Panc1 (cell line): ENCODE measurements around the gene PSENEN. TPM values are rescaled to one million over a fixed set of nuclear protein-coding genes. Genes with fewer than 3 reads are reported as not detected.

ENCODE experiments used
- ATAC-seq: fragments of 200-7000 bp; cut with Tn5 transposase; 2 replicates; pipeline ENCODE4 v1.9.1; 2020; ENCODE audit warnings: mild to moderate bottlenecking, moderate library complexity
- BruUV-seq: library from RNA; stranded (reverse); fragments of 400-500 nt; replicated peaks from 2 replicates; lab custom pipeline; 2021; lab: Mats Ljungman, UMichigan
- CTCF ChIA-PET: fragments of 300-600 bp; sonication (Branson Sonifier 250); formaldehyde crosslinking; loops from one replicate; lab custom pipeline; 2022; ENCODE audit warnings: antibody characterized with exemption; lab: Charles Lee
- POLR2A ChIA-PET: fragments of 300-600 bp; sonication (Branson Sonifier 250); formaldehyde crosslinking; loops from one replicate; lab custom pipeline; 2022; ENCODE audit warnings: antibody characterized with exemption; lab: Charles Lee
- DNase-seq: peaks from one replicate; pipeline ENCODE4 v3.0.0-alpha.2; 2010; ENCODE audit warnings: low read depth, low spot score
- H3K27ac ChIP-seq: 2 replicates; pipeline ENCODE4 v1.5.1; 2011; ENCODE audit warnings: mild to moderate bottlenecking, low read length, inconsistent platforms
- H3K27me3 ChIP-seq: fragments of 200-500 bp; sonication (Bioruptor generic); 2 replicates; pipeline ENCODE4 v1.6.0; 2014; ENCODE audit warnings: low read length, inconsistent platforms; ENCODE audit not compliant: control insufficient read depth, insufficient read depth
- H3K36me3 ChIP-seq: fragments of 200-500 bp; sonication (Bioruptor generic); 2 replicates; pipeline ENCODE4 v1.5.1; 2014; ENCODE audit warnings: inconsistent platforms, mild to moderate bottlenecking, low read length, moderate library complexity; ENCODE audit not compliant: control insufficient read depth, insufficient read depth
- H3K4me1 ChIP-seq: 2 replicates; pipeline ENCODE4 v1.5.1; 2011; ENCODE audit warnings: inconsistent platforms, mild to moderate bottlenecking, low read length, moderate library complexity; ENCODE audit not compliant: control insufficient read depth, insufficient read depth
- H3K4me3 ChIP-seq, 2 experiments: 2 replicates each; pipeline ENCODE4 v1.5.1; 2011 to 2012; ENCODE audit warnings: low read depth in 2 of 2, low read length in 2 of 2, mild to moderate bottlenecking in 2 of 2, inconsistent platforms in 1 of 2, moderate library complexity in 1 of 2
- H3K9me3 ChIP-seq: fragments of 200-500 bp; sonication (Bioruptor generic); 2 replicates; pipeline ENCODE4 v1.5.1; 2014; ENCODE audit warnings: low read depth, mild to moderate bottlenecking, inconsistent platforms, low read length, moderate library complexity; ENCODE audit not compliant: control insufficient read depth, insufficient read depth
- POLR2AphosphoS5 ChIP-seq: IDR thresholded peaks from 2 replicates; pipeline ENCODE4 v1.6.1; 2012; ENCODE audit warnings: mild to moderate bottlenecking, low read depth, low read length, moderate library complexity
- SIN3A ChIP-seq: IDR thresholded peaks from 2 replicates; pipeline ENCODE4 v1.6.1; 2012; ENCODE audit warnings: low read depth, mild to moderate bottlenecking, low read length, moderate library complexity, borderline replicate concordance; ENCODE audit not compliant: insufficient read depth
- TCF7L2 ChIP-seq: IDR thresholded peaks from 2 replicates; pipeline ENCODE4 v1.6.1; 2011; ENCODE audit warnings: mild to moderate bottlenecking, low read depth, low read length, inconsistent platforms
- in situ Hi-C: cut with HindIII; loops from 2 replicates; pipeline ENCODE4 v1.10.0; 2016; ENCODE audit warnings: low sequenced_read_pairs, low pct_unique_long_range_greater_than_20kb
- intact Hi-C: fragments of 100-400 bp; cut with micrococcal nuclease; formaldehyde crosslinking; loops from one replicate; pipeline ENCODE4 v1.10.0; 2022; ENCODE audit not compliant: unreplicated experiment
- total RNA-seq: library from RNA; stranded (reverse); gene quantifications from one replicate; pipeline ENCODE4 v1.2.1, GENCODE V29; 2021; ENCODE audit not compliant: unreplicated experiment
- TF ChIP-seq, protein P1 (sequence below): fragments of 450-650 bp; IDR thresholded peaks from 2 replicates; pipeline ENCODE4 v1.5.1; 2017; ENCODE audit warnings: mild to moderate bottlenecking
- TF ChIP-seq, protein P2 (sequence below), 2 experiments: IDR thresholded peaks; 2 replicates each; pipeline ENCODE4 v1.6.1; 2011 to 2012; ENCODE audit warnings: low read depth in 2 of 2, control low read depth in 1 of 2, low read length in 1 of 2, mild to moderate bottlenecking in 1 of 2, moderate library complexity in 1 of 2; ENCODE audit not compliant: insufficient read depth in 1 of 2

Gene PSENEN
- total RNA-seq, 1 experiment from 2014 or later: 169 TPM

DNA sequence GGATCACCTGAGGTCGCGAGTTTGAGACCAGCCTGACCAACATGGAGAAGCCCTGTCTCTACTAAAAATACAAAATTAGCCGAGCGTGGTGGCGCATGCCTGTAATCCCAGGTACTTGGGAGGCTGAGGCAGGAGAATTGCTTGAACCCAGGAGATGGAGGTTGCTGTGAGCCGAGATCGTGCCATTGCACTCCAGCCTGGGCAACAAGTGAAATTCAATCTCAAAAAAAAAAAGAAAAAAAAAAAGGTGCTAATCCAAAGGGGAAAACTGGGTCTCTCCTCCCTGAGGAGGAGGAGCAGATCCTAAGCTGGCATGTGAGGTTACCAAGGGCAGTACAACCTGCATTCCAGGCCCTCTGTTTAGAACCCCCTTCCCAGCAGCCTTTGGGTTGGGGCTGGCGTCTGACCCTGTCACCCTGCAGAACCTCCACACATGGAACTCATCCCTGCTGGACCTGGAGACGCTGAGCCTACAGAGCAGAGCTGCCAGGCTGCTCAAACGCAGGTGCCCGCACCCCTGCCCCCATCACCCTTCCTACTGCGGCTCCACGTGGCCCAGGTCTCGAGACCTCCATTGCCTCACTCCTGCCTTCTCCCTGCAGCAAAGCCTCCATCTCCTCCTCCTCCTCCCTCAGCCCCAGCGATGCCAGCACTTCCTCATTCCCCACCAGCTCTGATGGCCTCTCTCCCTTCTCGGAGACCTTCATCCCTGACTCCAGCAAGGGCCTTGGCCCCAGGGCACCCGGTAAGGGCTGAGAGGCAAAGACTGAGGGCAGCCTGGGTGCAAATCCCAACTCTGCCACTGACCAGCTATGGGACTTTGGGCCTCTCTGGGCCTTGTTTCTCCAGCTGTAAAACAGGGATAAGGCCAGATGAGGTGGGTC is 19.2 kb downstream of the PSENEN start:
- TF ChIP-seq, protein P1, sequence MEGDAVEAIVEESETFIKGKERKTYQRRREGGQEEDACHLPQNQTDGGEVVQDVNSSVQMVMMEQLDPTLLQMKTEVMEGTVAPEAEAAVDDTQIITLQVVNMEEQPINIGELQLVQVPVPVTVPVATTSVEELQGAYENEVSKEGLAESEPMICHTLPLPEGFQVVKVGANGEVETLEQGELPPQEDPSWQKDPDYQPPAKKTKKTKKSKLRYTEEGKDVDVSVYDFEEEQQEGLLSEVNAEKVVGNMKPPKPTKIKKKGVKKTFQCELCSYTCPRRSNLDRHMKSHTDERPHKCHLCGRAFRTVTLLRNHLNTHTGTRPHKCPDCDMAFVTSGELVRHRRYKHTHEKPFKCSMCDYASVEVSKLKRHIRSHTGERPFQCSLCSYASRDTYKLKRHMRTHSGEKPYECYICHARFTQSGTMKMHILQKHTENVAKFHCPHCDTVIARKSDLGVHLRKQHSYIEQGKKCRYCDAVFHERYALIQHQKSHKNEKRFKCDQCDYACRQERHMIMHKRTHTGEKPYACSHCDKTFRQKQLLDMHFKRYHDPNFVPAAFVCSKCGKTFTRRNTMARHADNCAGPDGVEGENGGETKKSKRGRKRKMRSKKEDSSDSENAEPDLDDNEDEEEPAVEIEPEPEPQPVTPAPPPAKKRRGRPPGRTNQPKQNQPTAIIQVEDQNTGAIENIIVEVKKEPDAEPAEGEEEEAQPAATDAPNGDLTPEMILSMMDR: no peak
- TF ChIP-seq POLR2AphosphoS5 (no peak), SIN3A (no peak), TCF7L2 (no peak)
- TF ChIP-seq, protein P2, sequence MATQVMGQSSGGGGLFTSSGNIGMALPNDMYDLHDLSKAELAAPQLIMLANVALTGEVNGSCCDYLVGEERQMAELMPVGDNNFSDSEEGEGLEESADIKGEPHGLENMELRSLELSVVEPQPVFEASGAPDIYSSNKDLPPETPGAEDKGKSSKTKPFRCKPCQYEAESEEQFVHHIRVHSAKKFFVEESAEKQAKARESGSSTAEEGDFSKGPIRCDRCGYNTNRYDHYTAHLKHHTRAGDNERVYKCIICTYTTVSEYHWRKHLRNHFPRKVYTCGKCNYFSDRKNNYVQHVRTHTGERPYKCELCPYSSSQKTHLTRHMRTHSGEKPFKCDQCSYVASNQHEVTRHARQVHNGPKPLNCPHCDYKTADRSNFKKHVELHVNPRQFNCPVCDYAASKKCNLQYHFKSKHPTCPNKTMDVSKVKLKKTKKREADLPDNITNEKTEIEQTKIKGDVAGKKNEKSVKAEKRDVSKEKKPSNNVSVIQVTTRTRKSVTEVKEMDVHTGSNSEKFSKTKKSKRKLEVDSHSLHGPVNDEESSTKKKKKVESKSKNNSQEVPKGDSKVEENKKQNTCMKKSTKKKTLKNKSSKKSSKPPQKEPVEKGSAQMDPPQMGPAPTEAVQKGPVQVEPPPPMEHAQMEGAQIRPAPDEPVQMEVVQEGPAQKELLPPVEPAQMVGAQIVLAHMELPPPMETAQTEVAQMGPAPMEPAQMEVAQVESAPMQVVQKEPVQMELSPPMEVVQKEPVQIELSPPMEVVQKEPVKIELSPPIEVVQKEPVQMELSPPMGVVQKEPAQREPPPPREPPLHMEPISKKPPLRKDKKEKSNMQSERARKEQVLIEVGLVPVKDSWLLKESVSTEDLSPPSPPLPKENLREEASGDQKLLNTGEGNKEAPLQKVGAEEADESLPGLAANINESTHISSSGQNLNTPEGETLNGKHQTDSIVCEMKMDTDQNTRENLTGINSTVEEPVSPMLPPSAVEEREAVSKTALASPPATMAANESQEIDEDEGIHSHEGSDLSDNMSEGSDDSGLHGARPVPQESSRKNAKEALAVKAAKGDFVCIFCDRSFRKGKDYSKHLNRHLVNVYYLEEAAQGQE (IDR thresholded peaks at IDR 0.05; ENCODE audit: insufficient read depth in 1 of 2, low read depth in 2 of 2, low read length in 1 of 2): no peak
- no peak overlapping the region for H3K4me3 ChIP-seq
- ATAC-seq (no peak), DNase-seq (no peak)
- ChIA-PET CTCF (no interaction called here), POLR2A (no interaction called here)
- TSS peak; percentile 64 for BruUV-seq
- no peaks in the 10 kb centered on the region for H3K36me3 ChIP-seq
- intact Hi-C loops (no loop called here), in situ Hi-C loops (no loop called here)
- H3K9me3 ChIP-seq: no peaks in the 10 kb centered on the region
- H3K27me3 ChIP-seq: no peaks in the 10 kb centered on the region
- H3K4me1 ChIP-seq: peaks cover under 1% of the 10 kb centered on the region; the same call in 1 of the 2 replicates
- no peak overlapping the region for H3K27ac ChIP-seq

DNA sequence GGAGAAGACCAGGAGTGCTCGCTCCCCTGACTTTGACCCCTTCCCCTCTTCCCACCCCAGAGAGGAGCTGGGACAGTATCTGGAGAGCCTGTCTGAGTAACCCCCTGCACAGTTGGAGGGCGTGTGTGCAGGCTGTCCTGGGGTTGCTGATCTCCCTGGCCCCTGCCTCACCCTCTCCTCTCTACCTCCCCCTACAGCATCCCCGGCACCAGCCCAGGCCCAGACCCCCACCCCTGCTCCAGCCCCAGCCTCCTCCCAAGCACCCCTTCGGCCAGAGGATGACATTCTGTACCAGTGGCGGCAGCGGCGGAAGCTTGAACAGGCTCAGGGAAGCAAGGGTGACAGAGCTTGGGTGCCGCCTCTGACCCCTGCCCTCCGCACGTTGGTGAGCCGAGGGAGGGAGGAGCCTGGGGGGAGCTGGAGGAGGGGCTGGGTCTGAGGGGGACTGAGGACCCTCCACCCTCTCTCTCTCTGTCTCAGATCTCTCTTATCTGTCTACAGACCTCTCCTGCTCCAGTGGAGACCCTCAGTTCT is 21.2 kb downstream of the PSENEN start:
- Histone ChIP-seq H3K4me1 (no peaks in the 10 kb centered on the region), H3K27me3 (no peaks in the 10 kb centered on the region), H3K27ac (no peak overlapping the region), H3K9me3 (no peaks in the 10 kb centered on the region), H3K36me3 (no peaks in the 10 kb centered on the region), H3K4me3 (no peak overlapping the region)
- intact Hi-C loops: no loop called here
- no peak for DNase-seq
- CTCF ChIA-PET: no interaction called here
- TF ChIP-seq SIN3A (no peak), POLR2AphosphoS5 (no peak), TCF7L2 (no peak)
- TF ChIP-seq, protein P2 (IDR thresholded peaks at IDR 0.05; ENCODE audit: insufficient read depth in 1 of 2, low read depth in 2 of 2, low read length in 1 of 2): no peak
- TF ChIP-seq, protein P1: no peak
- POLR2A ChIA-PET: no interaction called here
- peak; percentile 18; the same call in 1 of the 2 replicates for ATAC-seq
- BruUV-seq: no TSS peak
- in situ Hi-C loops: no loop called here
